Measurements from ENCODE around the gene PCID2.

The PCID2 gene

GRCh38 chr13:113207890-113208420, 514 bp downstream of the PCID2 start:
- Mint-ChIP-seq H3K4me3 (peak overlapping the region; percentile 95), H3K27me3 (no peaks in the 10 kb centered on the region), H3K36me3 (ENCODE audit: low read depth) (peaks cover 46% of the 10 kb centered on the region), H3K4me1 (peaks cover 59% of the 10 kb centered on the region), H3K9me3 (no peaks in the 10 kb centered on the region), H3K27ac (peak overlapping the region; percentile 83)
- peak; percentile 2 for ATAC-seq
- peak; percentile 16 for DNase-seq

- H3K4me3 Mint-ChIP-seq, result peak overlapping the region; percentile 95
- H3K4me1 Mint-ChIP-seq, result peaks cover 63% of the 10 kb centered on the region
- DNase-seq (no peak), ATAC-seq (no peak)
- peak overlapping the region; percentile 83 for H3K27ac Mint-ChIP-seq
- peaks cover 46% of the 10 kb centered on the region for H3K36me3 Mint-ChIP-seq (ENCODE audit: low read depth)
- no peaks in the 10 kb centered on the region for H3K27me3 Mint-ChIP-seq
- no peaks in the 10 kb centered on the region for H3K9me3 Mint-ChIP-seq
These were observed 1.0 kb downstream of the PCID2 start for GRCh38 chr13:113207460-113207859.

- DNase-seq (no peak), ATAC-seq (no peak)
- Mint-ChIP-seq H3K4me1 (peaks cover 61% of the 10 kb centered on the region), H3K9me3 (no peaks in the 10 kb centered on the region), H3K27ac (peak overlapping the region; percentile 63), H3K4me3 (peak overlapping the region; percentile 95), H3K27me3 (no peaks in the 10 kb centered on the region), H3K36me3 (ENCODE audit: low read depth) (peaks cover 32% of the 10 kb centered on the region)
These were observed 3.0 kb downstream of the PCID2 start for GRCh38 chr13:113205428-113205931.

GRCh38 chr13:113204378-113204734, 4.1 kb downstream of the PCID2 start:
- H3K27ac Mint-ChIP-seq, result no peak overlapping the region
- H3K9me3 Mint-ChIP-seq, result no peaks in the 10 kb centered on the region
- peaks cover 56% of the 10 kb centered on the region for H3K4me1 Mint-ChIP-seq
- DNase-seq, result no peak
- no peaks in the 10 kb centered on the region for H3K27me3 Mint-ChIP-seq
- H3K4me3 Mint-ChIP-seq, result no peak overlapping the region
- peaks cover 36% of the 10 kb centered on the region for H3K36me3 Mint-ChIP-seq (ENCODE audit: low read depth)
- no peak for ATAC-seq

GRCh38 chr13:113203507-113204377, 4.7 kb downstream of the PCID2 start:
- no peaks in the 10 kb centered on the region for H3K9me3 Mint-ChIP-seq
- H3K36me3 Mint-ChIP-seq (ENCODE audit: low read depth), result peaks cover 40% of the 10 kb centered on the region
- peaks cover 56% of the 10 kb centered on the region for H3K4me1 Mint-ChIP-seq
- no peak for ATAC-seq
- no peak for DNase-seq
- no peaks in the 10 kb centered on the region for H3K27me3 Mint-ChIP-seq
- H3K27ac Mint-ChIP-seq, result no peak overlapping the region
- H3K4me3 Mint-ChIP-seq, result no peak overlapping the region

GRCh38 chr13:113202912-113203311, 5.6 kb downstream of the PCID2 start:
- Mint-ChIP-seq H3K27me3 (no peaks in the 10 kb centered on the region), H3K4me1 (peaks cover 56% of the 10 kb centered on the region), H3K36me3 (ENCODE audit: low read depth) (peaks cover 43% of the 10 kb centered on the region), H3K9me3 (no peaks in the 10 kb centered on the region), H3K27ac (no peak overlapping the region), H3K4me3 (no peak overlapping the region)
- DNase-seq (no peak), ATAC-seq (no peak)

- Mint-ChIP-seq H3K4me3 (no peak overlapping the region), H3K27me3 (no peaks in the 10 kb centered on the region), H3K9me3 (no peaks in the 10 kb centered on the region), H3K4me1 (peaks cover 45% of the 10 kb centered on the region), H3K27ac (no peak overlapping the region), H3K36me3 (ENCODE audit: low read depth) (peaks cover 42% of the 10 kb centered on the region)
- ATAC-seq (no peak), DNase-seq (no peak)
These were observed 6.7 kb downstream of the PCID2 start for GRCh38 chr13:113201815-113202214.

- Mint-ChIP-seq H3K4me1 (peaks cover 3% of the 10 kb centered on the region), H3K27me3 (no peaks in the 10 kb centered on the region), H3K4me3 (no peak overlapping the region), H3K36me3 (ENCODE audit: low read depth) (peaks cover 47% of the 10 kb centered on the region), H3K27ac (no peak overlapping the region), H3K9me3 (no peaks in the 10 kb centered on the region)
- no peak for ATAC-seq
- DNase-seq, result no peak
These were observed 11.3 kb downstream of the PCID2 start for GRCh38 chr13:113196970-113197737.

GRCh38 chr13:113195360-113195759, 13.1 kb downstream of the PCID2 start:
- DNase-seq, result no peak
- H3K4me3 Mint-ChIP-seq, result no peak overlapping the region
- no peaks in the 10 kb centered on the region for H3K27me3 Mint-ChIP-seq
- H3K4me1 Mint-ChIP-seq, result no peaks in the 10 kb centered on the region
- peaks cover 45% of the 10 kb centered on the region for H3K36me3 Mint-ChIP-seq (ENCODE audit: low read depth)
- no peak overlapping the region for H3K27ac Mint-ChIP-seq
- no peaks in the 10 kb centered on the region for H3K9me3 Mint-ChIP-seq
- ATAC-seq, result no peak

- no peaks in the 10 kb centered on the region for H3K9me3 Mint-ChIP-seq
- no peak for ATAC-seq
- H3K27me3 Mint-ChIP-seq, result no peaks in the 10 kb centered on the region
- H3K27ac Mint-ChIP-seq, result no peak overlapping the region
- H3K36me3 Mint-ChIP-seq (ENCODE audit: low read depth), result peaks cover 52% of the 10 kb centered on the region
- no peak overlapping the region for H3K4me3 Mint-ChIP-seq
- H3K4me1 Mint-ChIP-seq, result peaks cover 4% of the 10 kb centered on the region
- DNase-seq, result no peak
These were observed 15.6 kb downstream of the PCID2 start for GRCh38 chr13:113192902-113193301.

GRCh38 chr13:113192279-113192678, 16.2 kb downstream of the PCID2 start:
- no peak for DNase-seq
- ATAC-seq, result no peak
- no peaks in the 10 kb centered on the region for H3K9me3 Mint-ChIP-seq
- no peaks in the 10 kb centered on the region for H3K27me3 Mint-ChIP-seq
- no peak overlapping the region for H3K4me3 Mint-ChIP-seq
- H3K36me3 Mint-ChIP-seq (ENCODE audit: low read depth), result peaks cover 55% of the 10 kb centered on the region
- H3K27ac Mint-ChIP-seq, result no peak overlapping the region
- peaks cover 10% of the 10 kb centered on the region for H3K4me1 Mint-ChIP-seq

GRCh38 chr13:113190181-113190580, 18.3 kb downstream of the PCID2 start:
- Mint-ChIP-seq H3K9me3 (no peaks in the 10 kb centered on the region), H3K4me3 (no peak overlapping the region), H3K27ac (no peak overlapping the region), H3K36me3 (ENCODE audit: low read depth) (peaks cover 53% of the 10 kb centered on the region), H3K27me3 (no peaks in the 10 kb centered on the region), H3K4me1 (peaks cover 28% of the 10 kb centered on the region)
- DNase-seq, result no peak
- ATAC-seq, result no peak

GRCh38 chr13:113187883-113188665, 20.4 kb downstream of the PCID2 start:
- peaks cover 38% of the 10 kb centered on the region for H3K4me1 Mint-ChIP-seq

GRCh38 chr13:113187263-113187669, 21.2 kb downstream of the PCID2 start:
- peaks cover 38% of the 10 kb centered on the region for H3K4me1 Mint-ChIP-seq
- no peak overlapping the region for H3K4me3 Mint-ChIP-seq
- H3K36me3 Mint-ChIP-seq (ENCODE audit: low read depth), result peaks cover 57% of the 10 kb centered on the region
- peak; percentile 92 for ATAC-seq
- H3K27me3 Mint-ChIP-seq, result no peaks in the 10 kb centered on the region
- peak overlapping the region; percentile 40 for H3K27ac Mint-ChIP-seq
- no peaks in the 10 kb centered on the region for H3K9me3 Mint-ChIP-seq
- DNase-seq, result peak; percentile 69

More at GRCh38 chr13:113187883-113188665, 20.4 kb downstream of the PCID2 start:
- DNase-seq (no peak), ATAC-seq (no peak)
- Mint-ChIP-seq H3K27me3 (no peaks in the 10 kb centered on the region), H3K4me3 (no peak overlapping the region), H3K36me3 (ENCODE audit: low read depth) (peaks cover 55% of the 10 kb centered on the region), H3K9me3 (no peaks in the 10 kb centered on the region), H3K27ac (no peak overlapping the region)

Measured in activated naive CD8-positive, alpha-beta T cell treated with anti-CD3 and anti-CD28 coated beads, Interleukin-2, amount 50 U/mL, for 24 hours (primary cell).